OCI-LY7 (cell line): ENCODE results near the gene MTG2. TPM values are rescaled to one million over a fixed set of nuclear protein-coding genes. Genes with fewer than 3 reads are reported as not detected.
"Not testable (repeated sequence)": the region's sequence is repeated elsewhere in the genome, so short reads cannot be mapped to it uniquely, and the experiment has no call there.

Experiments
- BruUV-seq: library from RNA; stranded (reverse); fragments of 400-500 nt; replicated peaks from 2 replicates; lab custom pipeline; 2021; lab: Mats Ljungman, UMichigan
- CTCF ChIA-PET: fragments of 300-600 bp; sonication (Branson Sonifier 250); formaldehyde crosslinking; loops from one replicate; lab custom pipeline; 2022; ENCODE audit warnings: antibody characterized with exemption; ENCODE audit not compliant: unreplicated experiment; lab: Charles Lee
- POLR2A ChIA-PET: fragments of 300-600 bp; sonication (Branson Sonifier 250); formaldehyde crosslinking; loops from one replicate; lab custom pipeline; 2022; ENCODE audit warnings: antibody characterized with exemption; lab: Charles Lee
- DNase-seq: peaks from one replicate; pipeline ENCODE4 v3.0.0-alpha.2; 2015; ENCODE audit warnings: low spot score
- H2AFZ ChIP-seq: fragments of 200-600 bp; sonication (generic), shearing (Covaris generic); 2 replicates; pipeline ENCODE4 v1.6.1; 2014; ENCODE audit warnings: mild to moderate bottlenecking, antibody characterized with exemption, low read length, moderate library complexity
- H3K27ac ChIP-seq: fragments of 200-600 bp; sonication (generic); 2 replicates; pipeline ENCODE4 v1.5.1; 2014; ENCODE audit warnings: mixed run types, low read depth, mild to moderate bottlenecking, moderate library complexity, low read length, inconsistent platforms; ENCODE audit not compliant: poor library complexity, severe bottlenecking
- H3K36me3 ChIP-seq: fragments of 200-600 bp; sonication (generic); 2 replicates; pipeline ENCODE4 v1.6.1; 2014; ENCODE audit warnings: mild to moderate bottlenecking, antibody characterized with exemption, low read length, moderate library complexity, mixed read lengths; ENCODE audit not compliant: insufficient read depth
- H3K4me1 ChIP-seq: fragments of 200-600 bp; sonication (generic); 2 replicates; pipeline ENCODE4 v1.5.1; 2014; ENCODE audit warnings: mild to moderate bottlenecking, low read length; ENCODE audit not compliant: insufficient read depth, poor library complexity, severe bottlenecking
- H3K4me2 ChIP-seq: fragments of 200-600 bp; sonication (generic); 2 replicates; pipeline ENCODE4 v1.6.1; 2014; ENCODE audit warnings: mild to moderate bottlenecking, low read length
- H3K4me3 ChIP-seq: fragments of 200-600 bp; sonication (generic); 2 replicates; pipeline ENCODE4 v1.5.1; 2014; ENCODE audit warnings: mild to moderate bottlenecking, low read depth, low read length; ENCODE audit not compliant: poor library complexity, severe bottlenecking
- H3K79me2 ChIP-seq: fragments of 200-600 bp; sonication (generic); 2 replicates; pipeline ENCODE4 v1.6.1; 2016; ENCODE audit warnings: low read depth, mild to moderate bottlenecking, low read length, moderate library complexity, mixed read lengths; ENCODE audit not compliant: insufficient read depth
- H3K9me2 ChIP-seq: fragments of 200-600 bp; sonication (generic); 2 replicates; pipeline ENCODE4 v1.6.1; 2016; ENCODE audit warnings: mild to moderate bottlenecking, low read length, mixed read lengths; ENCODE audit not compliant: insufficient read depth
- H3K9me3 ChIP-seq: fragments of 200-600 bp; sonication (generic); 2 replicates; pipeline ENCODE4 v1.6.1; 2014; ENCODE audit warnings: mild to moderate bottlenecking, mixed run types, low read length, mixed read lengths
- H4K20me1 ChIP-seq: fragments of 200-600 bp; sonication (generic); 2 replicates; pipeline ENCODE4 v1.6.1; 2014; ENCODE audit warnings: mild to moderate bottlenecking, antibody characterized with exemption, low read length, moderate library complexity, mixed read lengths; ENCODE audit not compliant: insufficient read depth
- EZH2phosphoT487 ChIP-seq: fragments of 200-600 bp; sonication (generic); IDR thresholded peaks from 2 replicates; pipeline ENCODE4 v1.6.1; 2018; ENCODE audit warnings: low read depth, borderline replicate concordance, mild to moderate bottlenecking, mixed run types, antibody characterized with exemption, low read length, moderate library complexity, mixed read lengths
- intact Hi-C: fragments of 100-400 bp; cut with micrococcal nuclease; formaldehyde crosslinking; loops from one replicate; pipeline ENCODE4 v1.10.0; 2022; ENCODE audit not compliant: unreplicated experiment
- total RNA-seq, 2 experiments: library from RNA; depleted of rRNA in 1 of 2; stranded (reverse); fragments of >200 nt in 1 of 2; shearing (Covaris generic) in 1 of 2; gene quantifications; 2 replicates each; pipeline ENCODE4 v1.2.3, GENCODE V29; 2014 to 2022
- TF ChIP-seq, protein P1 (sequence below): fragments of 200-600 bp; sonication (generic); conservative IDR thresholded peaks from 2 replicates; pipeline ENCODE4 v1.5.1; 2014; ENCODE audit warnings: mild to moderate bottlenecking, antibody characterized with exemption, low read length, moderate library complexity, mixed read lengths

Gene MTG2
- total RNA-seq, 2 experiments from 2014 or later: 24.1 to 37.5 TPM

DNA sequence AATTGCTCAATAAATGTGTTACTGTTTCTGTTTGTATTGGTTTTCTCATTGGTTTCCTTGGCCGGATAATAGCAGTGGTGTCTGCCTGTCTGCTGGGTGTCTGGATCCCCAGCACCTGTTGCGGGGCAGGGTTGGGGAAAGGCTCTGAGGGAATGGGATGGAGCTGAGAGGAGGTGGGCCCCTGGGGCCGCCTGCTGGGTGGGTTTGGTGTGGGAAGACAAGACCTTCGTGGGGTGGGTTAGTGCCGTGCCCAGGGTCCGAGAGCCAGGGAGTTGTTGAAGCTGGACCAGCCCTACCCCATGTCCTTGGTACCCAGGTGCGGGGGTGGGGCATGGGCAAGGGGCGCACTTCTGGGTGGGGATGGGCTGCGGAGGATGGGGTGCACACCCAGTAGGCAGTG, 35.3 kb upstream of the MTG2 start:
- Histone ChIP-seq H3K9me3 (no peaks in the 10 kb centered on the region), H3K4me1 (peaks cover 9% of the 10 kb centered on the region), H2AFZ (no peak overlapping the region), H3K36me3 (peaks cover 8% of the 10 kb centered on the region), H3K79me2 (peaks cover 20% of the 10 kb centered on the region), H3K4me2 (no peak overlapping the region), H3K4me3 (no peak overlapping the region), H3K9me2 (no peaks in the 10 kb centered on the region), H4K20me1 (peaks cover 6% of the 10 kb centered on the region; the same call in 1 of the 2 replicates), H3K27ac (no peak overlapping the region)
- intact Hi-C loops: no loop called here
- CTCF ChIA-PET: no interaction called here
- TF ChIP-seq, protein P1, sequence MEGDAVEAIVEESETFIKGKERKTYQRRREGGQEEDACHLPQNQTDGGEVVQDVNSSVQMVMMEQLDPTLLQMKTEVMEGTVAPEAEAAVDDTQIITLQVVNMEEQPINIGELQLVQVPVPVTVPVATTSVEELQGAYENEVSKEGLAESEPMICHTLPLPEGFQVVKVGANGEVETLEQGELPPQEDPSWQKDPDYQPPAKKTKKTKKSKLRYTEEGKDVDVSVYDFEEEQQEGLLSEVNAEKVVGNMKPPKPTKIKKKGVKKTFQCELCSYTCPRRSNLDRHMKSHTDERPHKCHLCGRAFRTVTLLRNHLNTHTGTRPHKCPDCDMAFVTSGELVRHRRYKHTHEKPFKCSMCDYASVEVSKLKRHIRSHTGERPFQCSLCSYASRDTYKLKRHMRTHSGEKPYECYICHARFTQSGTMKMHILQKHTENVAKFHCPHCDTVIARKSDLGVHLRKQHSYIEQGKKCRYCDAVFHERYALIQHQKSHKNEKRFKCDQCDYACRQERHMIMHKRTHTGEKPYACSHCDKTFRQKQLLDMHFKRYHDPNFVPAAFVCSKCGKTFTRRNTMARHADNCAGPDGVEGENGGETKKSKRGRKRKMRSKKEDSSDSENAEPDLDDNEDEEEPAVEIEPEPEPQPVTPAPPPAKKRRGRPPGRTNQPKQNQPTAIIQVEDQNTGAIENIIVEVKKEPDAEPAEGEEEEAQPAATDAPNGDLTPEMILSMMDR: no peak
- no peak for TF ChIP-seq EZH2phosphoT487
- POLR2A ChIA-PET: no interaction called here
- DNase-seq: no peak
- BruUV-seq: no TSS peak

DNA sequence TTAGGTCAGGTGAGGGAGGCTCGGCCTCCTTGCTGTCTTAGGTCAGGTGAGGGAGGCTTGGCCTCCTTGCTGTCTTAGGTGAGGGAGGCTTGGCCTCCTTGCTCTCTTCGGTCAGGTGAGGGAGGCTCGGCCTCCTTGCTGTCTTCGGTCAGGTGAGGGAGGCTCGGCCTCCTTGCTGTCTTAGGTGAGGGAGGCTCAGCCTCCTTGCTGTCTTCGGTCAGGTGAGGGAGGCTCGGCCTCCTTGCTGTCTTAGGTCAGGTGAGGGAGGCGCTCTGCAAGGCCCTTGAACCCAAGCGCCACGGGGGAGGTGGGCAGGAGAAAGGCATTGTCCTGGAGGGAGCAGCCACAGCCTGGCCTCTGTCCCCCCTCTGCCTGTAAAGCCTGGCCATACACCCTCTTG, 34.4 kb upstream of the MTG2 start:
- Histone ChIP-seq H3K79me2 (peaks cover 16% of the 10 kb centered on the region; the same call in 1 of the 2 replicates), H3K36me3 (peaks cover 17% of the 10 kb centered on the region)
- CTCF ChIA-PET, H4K20me1 ChIP-seq, POLR2A ChIA-PET, H3K4me3 ChIP-seq, H3K4me1 ChIP-seq, H3K27ac ChIP-seq, H3K9me2 ChIP-seq, H3K4me2 ChIP-seq, H3K9me3 ChIP-seq, intact Hi-C loops, DNase-seq, BruUV-seq, H2AFZ ChIP-seq: not testable (repeated sequence)

DNA sequence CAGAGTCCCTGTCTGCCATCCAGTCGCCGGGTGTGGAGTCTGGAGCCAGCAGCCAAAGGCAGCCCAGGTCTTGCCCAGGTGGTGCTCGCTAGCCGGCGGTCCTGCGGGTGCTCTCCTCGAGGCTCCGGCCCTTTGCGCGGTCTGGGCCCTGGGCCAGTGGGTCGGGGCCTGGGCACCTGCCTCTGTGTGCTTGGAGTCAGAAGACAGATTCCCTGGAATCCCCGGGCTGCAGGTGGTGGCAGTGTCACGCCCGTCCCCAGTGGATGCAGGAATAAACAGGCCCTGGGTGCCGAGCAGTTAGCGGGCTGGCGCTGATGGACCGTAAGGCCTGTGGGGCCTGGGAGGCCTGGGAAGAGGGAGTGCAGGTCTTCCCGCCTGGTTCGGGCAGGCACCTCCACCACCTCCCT, 33.9 kb upstream of the MTG2 start:
- TF ChIP-seq, protein P1: no peak
- no peak for TF ChIP-seq EZH2phosphoT487
- Histone ChIP-seq H3K27ac (no peak overlapping the region), H3K4me2 (no peak overlapping the region), H2AFZ (no peak overlapping the region), H3K79me2 (peaks cover 16% of the 10 kb centered on the region; the same call in 1 of the 2 replicates), H3K9me2 (no peaks in the 10 kb centered on the region), H3K4me3 (no peak overlapping the region), H3K9me3 (no peaks in the 10 kb centered on the region), H3K36me3 (peaks cover 22% of the 10 kb centered on the region), H4K20me1 (peaks cover 6% of the 10 kb centered on the region; the same call in 1 of the 2 replicates), H3K4me1 (peaks cover 9% of the 10 kb centered on the region)
- POLR2A ChIA-PET: no interaction called here
- no TSS peak for BruUV-seq
- CTCF ChIA-PET: no interaction called here
- intact Hi-C loops: no loop called here
- DNase-seq: no peak
